ENCODE data around the gene ZNF354B.

GRCh38 chr5:178831049-178831448 lies 28.7 kb upstream of the ZNF354B start:
- TF ChIP-seq EP300 (conservative IDR thresholded peaks at IDR 0.05; ENCODE audit: poor library complexity, severe bottlenecking), result no peak
- TF ChIP-seq CTCF (IDR thresholded peaks at IDR 0.05; ENCODE audit: poor library complexity, severe bottlenecking), result no peak
- TF ChIP-seq REST (IDR thresholded peaks at IDR 0.05; ENCODE audit: borderline replicate concordance), result no peak
- TF ChIP-seq POLR2AphosphoS5 (IDR thresholded peaks at IDR 0.05), result no peak
- TF ChIP-seq EZH2 (IDR thresholded peaks at IDR 0.05; ENCODE audit: borderline replicate concordance, insufficient read depth, low read length, poor library complexity, severe bottlenecking), result no peak
- TF ChIP-seq TAF1 (IDR thresholded peaks at IDR 0.05; ENCODE audit: low read depth), result no peak

Data from neural cell (in vitro differentiated cells).